B cell (primary cell): ENCODE measurements around the gene PNKP. TPM values are rescaled to one million over a fixed set of nuclear protein-coding genes. Genes with fewer than 3 reads are reported as not detected.

ENCODE experiments used
- ATAC-seq: fragments of 200-7000 bp; cut with Tn5 transposase; one replicate; pipeline ENCODE4 v1.10.0; 2021; ENCODE audit warnings: low read depth, mild to moderate bottlenecking, moderate number of reproducible peaks, moderate library complexity
- CTCF ChIA-PET: fragments of 350-600 bp; sonication (Branson Sonifier 250); formaldehyde crosslinking; loops from one replicate; lab custom pipeline; 2021; ENCODE audit warnings: antibody characterized with exemption, inconsistent platforms; lab: Charles Lee
- POLR2A ChIA-PET: fragments of 350-600 bp; sonication (Branson Sonifier 250); formaldehyde crosslinking; loops from one replicate; lab custom pipeline; 2021; ENCODE audit warnings: antibody characterized with exemption; lab: Charles Lee
- DNase-seq: peaks from one replicate; pipeline ENCODE4 v3.0.0; 2013
- H2AFZ ChIP-seq: 2 replicates; pipeline ENCODE4 v1.6.1; 2012; ENCODE audit warnings: mild to moderate bottlenecking, low read depth, low read length; ENCODE audit not compliant: insufficient read depth, poor library complexity, severe bottlenecking
- H3K27ac ChIP-seq, 2 donors: 1 replicate in 1 of 2; 2 replicates in 1 of 2; pipeline ENCODE4 v1.5.1; 2012 to 2013; ENCODE audit warnings: low read length in 2 of 2, mild to moderate bottlenecking in 2 of 2, moderate library complexity in 1 of 2
- H3K27me3 ChIP-seq, 4 experiments: fragments of 200-600 bp in 1 of 4; sonication (generic) in 1 of 4; replicated peaks in 1 of 4; 1 replicate in 2 of 4; 2 replicates in 2 of 4; pipeline versions ENCODE4 v1.6.1 to v1.7.0; 2013 to 2016; ENCODE audit warnings: low read length in 3 of 4, mild to moderate bottlenecking in 2 of 4, mixed read lengths in 1 of 4, moderate library complexity in 1 of 4; ENCODE audit not compliant: insufficient read depth in 4 of 4, control insufficient read depth in 3 of 4; ENCODE audit errors: control extremely low read depth in 1 of 4
- H3K36me3 ChIP-seq, 2 experiments: replicated peaks in 1 of 2; 1 replicate in 1 of 2; 2 replicates in 1 of 2; pipeline versions ENCODE4 v1.6.1 to v1.7.1; 2013; ENCODE audit warnings: low read length in 1 of 2; ENCODE audit not compliant: insufficient read depth in 2 of 2, control insufficient read depth in 1 of 2; ENCODE audit errors: control extremely low read depth in 1 of 2, extremely low read depth in 1 of 2
- H3K4me1 ChIP-seq, 2 donors: fragments of 200-600 bp in 1 of 2; sonication (generic) in 1 of 2; 1 replicate in 1 of 2; 2 replicates in 1 of 2; pipeline versions ENCODE4 v1.5.1 to v1.6.1; 2013 to 2017; ENCODE audit warnings: low read length in 2 of 2; ENCODE audit not compliant: control insufficient read depth in 2 of 2, insufficient read depth in 2 of 2
- H3K4me2 ChIP-seq: replicated peaks from 2 replicates; pipeline ENCODE3; 2012; ENCODE audit warnings: mild to moderate bottlenecking, low read depth, low read length; ENCODE audit not compliant: poor library complexity, severe bottlenecking
- H3K4me3 ChIP-seq, 5 experiments: fragments of 200-600 bp in 1 of 5; sonication (generic) in 1 of 5; 1 replicate in 3 of 5; 2 replicates in 2 of 5; pipeline versions ENCODE4 v1.5.1 to v1.7.0; 2011 to 2016; ENCODE audit warnings: low read length in 4 of 5, mild to moderate bottlenecking in 4 of 5, low read depth in 2 of 5, control low read depth in 1 of 5, moderate library complexity in 1 of 5; ENCODE audit not compliant: insufficient read depth in 1 of 5; ENCODE audit errors: control extremely low read depth in 1 of 5, extremely low read depth in 1 of 5
- H3K79me2 ChIP-seq: fragments of 200-600 bp; sonication (generic); one replicate; pipeline ENCODE4 v1.6.0; 2016; ENCODE audit warnings: low read length; ENCODE audit not compliant: control insufficient read depth, insufficient read depth
- H3K9ac ChIP-seq: fragments of 200-600 bp; sonication (generic); 2 replicates; pipeline ENCODE4 v1.6.1; 2017; ENCODE audit warnings: mild to moderate bottlenecking, low read length, moderate library complexity
- H3K9me3 ChIP-seq, 3 donors: one replicate each; pipeline versions ENCODE4 v1.6.1 to v1.7.1; 2013; ENCODE audit warnings: low read length in 2 of 3; ENCODE audit not compliant: control insufficient read depth in 2 of 3, insufficient read depth in 1 of 3; ENCODE audit errors: control extremely low read depth in 1 of 3
- H4K20me1 ChIP-seq: 2 replicates; pipeline ENCODE4 v1.6.0; 2012; ENCODE audit warnings: mild to moderate bottlenecking, low read length; ENCODE audit not compliant: insufficient read depth, control insufficient read depth, poor library complexity, severe bottlenecking
- H3K27ac Mint-ChIP-seq: one replicate; pipeline ENCODE4 v1.8.0; 2021; ENCODE audit warnings: mixed read lengths
- H3K27me3 Mint-ChIP-seq: one replicate; pipeline ENCODE4 v1.8.0; 2021; ENCODE audit warnings: mixed read lengths
- H3K4me1 Mint-ChIP-seq: one replicate; pipeline ENCODE4 v1.8.0; 2021; ENCODE audit warnings: mixed read lengths
- H3K4me3 Mint-ChIP-seq: one replicate; pipeline ENCODE4 v1.8.0; 2021; ENCODE audit warnings: mixed read lengths
- H3K9me3 Mint-ChIP-seq: one replicate; pipeline ENCODE4 v1.8.0; 2022; ENCODE audit warnings: mixed read lengths; ENCODE audit not compliant: insufficient read depth
- EZH2 ChIP-seq: IDR thresholded peaks from 2 replicates; pipeline ENCODE4 v1.6.1; 2012; ENCODE audit warnings: borderline replicate concordance, low read depth, mild to moderate bottlenecking, moderate library complexity, low read length; ENCODE audit not compliant: insufficient read depth, poor library complexity, severe bottlenecking
- WGBS: methylation state at CpG from one replicate; pipeline ENCODE4 v1.1.5; 2013; ENCODE audit warnings: missing lambda C conversion rate; ENCODE audit not compliant: insufficient coverage; 5-methylcytosine and 5-hydroxymethylcytosine counted together
- intact Hi-C: fragments of 100-400 bp; cut with micrococcal nuclease; formaldehyde crosslinking; loops from one replicate; pipeline ENCODE4 v1.10.0; 2022
- polyA plus RNA-seq: library from polyadenylated mRNA; depleted of rRNA; stranded (reverse); fragments of >200 nt; gene quantifications from 2 replicates; pipeline ENCODE4 v1.2.3, GENCODE V29; 2012
- total RNA-seq, 2 donors: library from RNA; stranded (reverse); fragments of 120-200 nt in 1 of 2; gene quantifications; 1 replicate in 1 of 2; 2 replicates in 1 of 2; pipeline versions ENCODE4 v1.2.3 to v1.2.4, GENCODE V29; 2013 to 2022
- TF ChIP-seq, protein P1 (sequence below): fragments of 200-600 bp; IDR thresholded peaks from one replicate; pipeline ENCODE4 v1.8.0; 2022; ENCODE audit warnings: antibody characterized with exemption, mild to moderate bottlenecking

PNKP gene
- total and polyA plus RNA-seq, 2 donors (not counting 1 experiment from before 2014, with no cell fraction given), result 173 to 274 TPM

GRCh38 chr19:49889038-49889686, 21.8 kb upstream of the PNKP start:
- Mint-ChIP-seq H3K4me1 (peaks cover 22% of the 10 kb centered on the region), H3K4me3 (peak overlapping the region; percentile 32), H3K27me3 (no peaks in the 10 kb centered on the region), H3K27ac (peak overlapping the region; percentile 41), H3K9me3 (no peaks in the 10 kb centered on the region)
- Histone ChIP-seq H3K36me3 (peaks cover 0 to 9% of the 10 kb centered on the region in 2 experiments), H4K20me1 (peaks cover 15% of the 10 kb centered on the region), H3K4me2 (no peak overlapping the region), H3K79me2 (no peaks in the 10 kb centered on the region), H3K4me1 (peaks cover 3 to 16% of the 10 kb centered on the region in 2 donors), H3K27me3 (no peaks in the 10 kb centered on the region), H2AFZ (no peak overlapping the region), H3K4me3 (no peak overlapping the region), H3K9ac (no peak overlapping the region), H3K27ac (no peak overlapping the region), H3K9me3 (peaks cover 0 to 7% (median 0%) of the 10 kb centered on the region in 3 donors)
- DNase-seq (no peak), ATAC-seq (no peak)
- intact Hi-C loops, result no loop called here
- CTCF ChIA-PET, result interaction anchor here (0.8 to 1.6 kb wide), 4 partner anchors 11 to 249 kb away, joined by 3 to 12 read pairs (median 3); partner anchors contain the start of gene RRAS
- POLR2A ChIA-PET, result no interaction called here
- WGBS, result 91% methylated on average over 23 of the region's 23 CpGs
- TF ChIP-seq, protein P1, sequence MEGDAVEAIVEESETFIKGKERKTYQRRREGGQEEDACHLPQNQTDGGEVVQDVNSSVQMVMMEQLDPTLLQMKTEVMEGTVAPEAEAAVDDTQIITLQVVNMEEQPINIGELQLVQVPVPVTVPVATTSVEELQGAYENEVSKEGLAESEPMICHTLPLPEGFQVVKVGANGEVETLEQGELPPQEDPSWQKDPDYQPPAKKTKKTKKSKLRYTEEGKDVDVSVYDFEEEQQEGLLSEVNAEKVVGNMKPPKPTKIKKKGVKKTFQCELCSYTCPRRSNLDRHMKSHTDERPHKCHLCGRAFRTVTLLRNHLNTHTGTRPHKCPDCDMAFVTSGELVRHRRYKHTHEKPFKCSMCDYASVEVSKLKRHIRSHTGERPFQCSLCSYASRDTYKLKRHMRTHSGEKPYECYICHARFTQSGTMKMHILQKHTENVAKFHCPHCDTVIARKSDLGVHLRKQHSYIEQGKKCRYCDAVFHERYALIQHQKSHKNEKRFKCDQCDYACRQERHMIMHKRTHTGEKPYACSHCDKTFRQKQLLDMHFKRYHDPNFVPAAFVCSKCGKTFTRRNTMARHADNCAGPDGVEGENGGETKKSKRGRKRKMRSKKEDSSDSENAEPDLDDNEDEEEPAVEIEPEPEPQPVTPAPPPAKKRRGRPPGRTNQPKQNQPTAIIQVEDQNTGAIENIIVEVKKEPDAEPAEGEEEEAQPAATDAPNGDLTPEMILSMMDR, result no peak
- TF ChIP-seq EZH2, result no peak

GRCh38 chr19:49888510-49888824, 21.1 kb upstream of the PNKP start:
- peaks cover 22% of the 10 kb centered on the region for H3K4me1 Mint-ChIP-seq
- Histone ChIP-seq H3K9ac (no peak overlapping the region), H3K27me3 (no peaks in the 10 kb centered on the region), H3K27ac (no peak overlapping the region), H3K4me2 (no peak overlapping the region), H3K4me1 (peaks cover 3 to 16% of the 10 kb centered on the region in 2 donors), H2AFZ (no peak overlapping the region), H3K79me2 (no peaks in the 10 kb centered on the region), H3K4me3 (no peak overlapping the region), H3K36me3 (peaks cover 0 to 16% of the 10 kb centered on the region in 2 experiments), H3K9me3 (peaks cover 0 to 7% (median 0%) of the 10 kb centered on the region in 3 donors), H4K20me1 (peaks cover 15% of the 10 kb centered on the region)
- H3K9me3 Mint-ChIP-seq, result no peaks in the 10 kb centered on the region
- 90% methylated on average over 14 of the region's 18 CpGs for WGBS
- no peak overlapping the region for H3K27ac Mint-ChIP-seq
- TF ChIP-seq, protein P1, result no peak
- no peak for TF ChIP-seq EZH2
- H3K4me3 Mint-ChIP-seq, result no peak overlapping the region
- CTCF ChIA-PET, result interaction anchor here (0.8 kb wide), 1 partner anchor 249 kb away, joined by 3 read pairs; the partner anchor contains the start of gene RRAS
- H3K27me3 Mint-ChIP-seq, result no peaks in the 10 kb centered on the region
- intact Hi-C loops, result no loop called here
- no peak for ATAC-seq
- DNase-seq, result no peak
- POLR2A ChIA-PET, result interaction anchor here (0.6 kb wide), 1 partner anchor 8 kb away, joined by 3 read pairs; the partner anchor contains the start of gene IL4I1
